ENCODE measurements around the gene TAOK1. TPM values are rescaled to one million over a fixed set of nuclear protein-coding genes. Genes with fewer than 3 reads are reported as not detected.

Gene TAOK1
- total RNA-seq, 1 donor from 2014 or later, result 34.1 TPM

DNA sequence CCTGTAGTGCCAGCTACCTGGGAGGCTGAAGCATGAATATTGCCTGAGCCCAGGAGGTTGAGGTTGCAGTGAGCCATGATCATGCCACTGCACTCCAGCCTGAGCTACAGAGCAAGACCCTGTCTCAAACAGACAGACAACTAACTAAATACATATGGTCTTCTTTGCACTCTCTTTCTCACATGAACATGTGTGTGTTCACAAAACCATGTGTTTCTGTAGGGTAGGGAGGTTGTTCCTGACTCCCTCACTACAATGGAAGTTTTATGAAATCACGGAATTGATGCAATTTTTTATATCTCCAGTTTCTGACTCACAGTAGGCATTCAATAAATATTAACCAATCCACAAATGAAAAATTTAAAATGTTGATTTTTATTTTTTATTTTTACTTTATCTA lies 128.2 kb downstream of the TAOK1 start:
- TF ChIP-seq, protein P1, sequence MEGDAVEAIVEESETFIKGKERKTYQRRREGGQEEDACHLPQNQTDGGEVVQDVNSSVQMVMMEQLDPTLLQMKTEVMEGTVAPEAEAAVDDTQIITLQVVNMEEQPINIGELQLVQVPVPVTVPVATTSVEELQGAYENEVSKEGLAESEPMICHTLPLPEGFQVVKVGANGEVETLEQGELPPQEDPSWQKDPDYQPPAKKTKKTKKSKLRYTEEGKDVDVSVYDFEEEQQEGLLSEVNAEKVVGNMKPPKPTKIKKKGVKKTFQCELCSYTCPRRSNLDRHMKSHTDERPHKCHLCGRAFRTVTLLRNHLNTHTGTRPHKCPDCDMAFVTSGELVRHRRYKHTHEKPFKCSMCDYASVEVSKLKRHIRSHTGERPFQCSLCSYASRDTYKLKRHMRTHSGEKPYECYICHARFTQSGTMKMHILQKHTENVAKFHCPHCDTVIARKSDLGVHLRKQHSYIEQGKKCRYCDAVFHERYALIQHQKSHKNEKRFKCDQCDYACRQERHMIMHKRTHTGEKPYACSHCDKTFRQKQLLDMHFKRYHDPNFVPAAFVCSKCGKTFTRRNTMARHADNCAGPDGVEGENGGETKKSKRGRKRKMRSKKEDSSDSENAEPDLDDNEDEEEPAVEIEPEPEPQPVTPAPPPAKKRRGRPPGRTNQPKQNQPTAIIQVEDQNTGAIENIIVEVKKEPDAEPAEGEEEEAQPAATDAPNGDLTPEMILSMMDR (conservative IDR thresholded peaks at IDR 0.05; ENCODE audit: low read depth, low read length), result no peak
- H3K4me3 ChIP-seq (ENCODE audit: low read depth, low read length), result no peak overlapping the region
- DNase-seq (ENCODE audit: low read depth), result no peak

DNA sequence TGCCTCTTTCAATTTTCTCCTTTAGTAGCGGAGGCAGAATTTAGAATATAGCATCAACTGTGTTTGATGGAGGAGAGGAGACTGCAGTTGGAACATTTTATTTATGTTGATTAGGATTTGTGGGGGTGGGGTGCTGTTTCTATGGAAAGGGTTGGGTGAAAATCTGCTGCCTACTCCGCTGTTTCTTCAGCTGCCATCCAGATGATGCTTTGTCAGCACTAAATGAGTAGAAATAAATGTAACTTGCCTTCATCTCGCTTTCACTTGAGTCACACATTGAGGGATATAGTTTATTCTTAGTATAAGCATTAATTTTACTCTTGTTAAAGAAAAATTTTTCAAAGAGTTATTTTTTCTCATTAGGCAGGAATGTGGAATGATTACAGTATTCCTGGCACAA lies 134.5 kb downstream of the TAOK1 start:
- no peak overlapping the region for H3K4me3 ChIP-seq (ENCODE audit: low read depth, low read length)
- TF ChIP-seq, protein P1 (conservative IDR thresholded peaks at IDR 0.05; ENCODE audit: low read depth, low read length), result no peak
- no peak for DNase-seq (ENCODE audit: low read depth)

DNA sequence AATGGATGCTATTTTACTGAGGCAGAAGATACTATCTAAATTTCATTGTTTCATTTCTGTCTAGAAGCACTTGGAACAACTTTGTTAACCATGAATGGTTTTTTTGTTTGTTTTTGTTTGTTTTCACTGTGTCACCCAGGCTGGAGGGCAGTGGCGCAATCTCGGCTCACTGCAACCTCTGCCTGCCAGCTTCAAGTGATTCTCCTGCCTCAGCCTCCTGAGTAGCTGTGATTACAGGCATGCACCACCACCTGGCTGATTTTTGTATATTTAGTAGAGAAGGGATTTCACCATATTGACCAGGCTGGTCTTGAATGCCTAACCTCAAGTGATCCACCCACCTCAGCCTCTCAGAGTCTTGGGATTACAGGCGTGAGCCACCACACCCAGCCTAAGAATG lies 136.2 kb downstream of the TAOK1 start:
- no peak overlapping the region for H3K4me3 ChIP-seq (ENCODE audit: low read depth, low read length)
- TF ChIP-seq, protein P1 (conservative IDR thresholded peaks at IDR 0.05; ENCODE audit: low read depth, low read length), result no peak
- DNase-seq (ENCODE audit: low read depth), result no peak

DNA sequence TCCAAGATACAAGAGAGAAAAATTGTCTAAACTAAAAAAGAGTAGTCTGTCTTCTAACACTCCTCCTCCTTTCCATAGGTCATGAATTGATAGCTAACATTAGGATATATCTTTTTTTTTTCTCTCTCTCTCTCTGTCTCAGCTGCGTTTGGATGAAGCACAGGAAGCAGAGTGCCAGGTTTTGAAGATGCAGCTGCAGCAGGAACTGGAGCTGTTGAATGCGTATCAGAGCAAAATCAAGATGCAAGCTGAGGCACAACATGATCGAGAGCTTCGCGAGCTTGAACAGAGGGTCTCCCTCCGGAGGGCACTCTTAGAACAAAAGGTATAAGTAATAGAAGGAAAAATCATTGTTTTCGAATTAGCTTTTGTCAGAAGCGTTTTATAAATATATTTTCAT lies 143.8 kb downstream of the TAOK1 start:
- no peak for DNase-seq (ENCODE audit: low read depth)
- TF ChIP-seq, protein P1 (conservative IDR thresholded peaks at IDR 0.05; ENCODE audit: low read depth, low read length), result no peak
- H3K4me3 ChIP-seq (ENCODE audit: low read depth, low read length), result no peak overlapping the region

DNA sequence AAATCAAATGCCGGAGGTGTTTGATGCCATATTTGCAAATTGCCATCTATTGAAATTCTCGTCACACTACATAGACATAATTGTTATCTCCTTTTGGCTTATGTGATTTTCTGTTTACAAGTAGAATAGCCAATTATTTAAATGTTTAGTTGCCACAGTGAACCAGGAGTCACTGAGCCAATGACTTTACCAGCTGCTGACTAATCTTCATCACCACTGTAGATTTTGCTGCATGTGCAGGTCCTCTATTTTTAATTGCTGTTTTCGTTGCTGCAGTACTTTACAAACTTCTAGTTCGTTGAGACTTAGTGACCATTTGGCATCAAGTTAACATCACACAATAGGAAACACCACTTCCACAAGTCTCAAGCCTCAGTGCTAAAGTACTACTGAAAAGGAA lies 153.9 kb downstream of the TAOK1 start:
- TF ChIP-seq, protein P1 (conservative IDR thresholded peaks at IDR 0.05; ENCODE audit: low read depth, low read length), result no peak

DNA sequence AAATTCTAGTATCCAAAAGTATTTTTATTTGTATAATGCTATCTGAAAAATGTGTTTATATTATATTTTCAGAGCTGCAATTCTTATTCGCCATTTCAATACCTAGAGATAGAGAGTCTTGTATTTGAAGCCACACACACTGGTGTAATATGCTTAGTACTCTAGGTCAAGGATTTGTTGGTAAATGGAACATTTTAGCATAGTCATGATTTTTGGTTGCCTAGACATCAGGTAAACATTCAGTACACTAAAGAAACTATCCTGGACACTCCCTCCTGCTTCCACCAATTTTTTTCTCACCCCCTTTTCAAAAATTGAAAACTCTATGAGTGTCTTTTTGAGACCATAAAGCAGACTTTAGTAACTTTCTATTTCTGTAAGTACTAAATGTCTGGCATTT lies 155.9 kb downstream of the TAOK1 start:
- TF ChIP-seq, protein P1 (conservative IDR thresholded peaks at IDR 0.05; ENCODE audit: low read depth, low read length), result no peak
- H3K4me3 ChIP-seq (ENCODE audit: low read depth, low read length), result no peak overlapping the region
- DNase-seq (ENCODE audit: low read depth), result no peak

More for the DNA sequence above, 153.9 kb downstream of the TAOK1 start:
- DNase-seq (ENCODE audit: low read depth), result no peak
- H3K4me3 ChIP-seq (ENCODE audit: low read depth, low read length), result no peak overlapping the region

DNA sequence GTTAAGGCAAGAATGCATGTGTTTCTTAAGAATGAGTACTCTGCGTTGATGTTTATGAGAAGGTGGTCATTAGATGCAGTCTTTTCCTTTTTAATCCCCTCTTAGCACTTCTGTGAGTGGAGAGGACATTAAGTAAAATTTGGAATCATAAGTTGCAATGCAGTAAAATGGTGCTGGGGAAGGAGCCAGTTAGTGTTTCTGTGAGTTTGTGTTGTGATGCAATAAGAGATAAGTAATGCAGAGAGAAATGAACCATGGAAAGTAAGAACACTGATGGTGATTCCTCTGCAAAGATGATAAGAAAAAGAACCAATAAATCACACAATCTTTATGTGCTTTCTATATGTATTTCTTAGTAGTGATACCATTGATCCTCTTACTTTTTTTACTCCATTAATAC lies 156.7 kb downstream of the TAOK1 start:
- TF ChIP-seq, protein P1 (conservative IDR thresholded peaks at IDR 0.05; ENCODE audit: low read depth, low read length), result no peak
- H3K4me3 ChIP-seq (ENCODE audit: low read depth, low read length), result no peak overlapping the region
- DNase-seq (ENCODE audit: low read depth), result no peak

Data from epithelial cell of proximal tubule (primary cell).